Prostate gland (tissue), 2 donors: ENCODE measurements around the gene TLR1.

Experiments
- CTCF ChIP-seq, 4 experiments: fragments of 200-600 bp in 2 of 4; fragments of 450-650 bp in 2 of 4; sonication (generic) in 2 of 4; IDR thresholded peaks; 1 replicate in 3 of 4; 2 replicates in 1 of 4; pipeline ENCODE4 v1.5.1; 2016 to 2019; ENCODE audit warnings: antibody characterized with exemption in 4 of 4, mild to moderate bottlenecking in 2 of 4, moderate library complexity in 2 of 4
- POLR2A ChIP-seq: fragments of 450-650 bp; IDR thresholded peaks from one replicate; pipeline ENCODE4 v1.6.1; 2016; ENCODE audit warnings: antibody characterized with exemption, mild to moderate bottlenecking

DNA sequence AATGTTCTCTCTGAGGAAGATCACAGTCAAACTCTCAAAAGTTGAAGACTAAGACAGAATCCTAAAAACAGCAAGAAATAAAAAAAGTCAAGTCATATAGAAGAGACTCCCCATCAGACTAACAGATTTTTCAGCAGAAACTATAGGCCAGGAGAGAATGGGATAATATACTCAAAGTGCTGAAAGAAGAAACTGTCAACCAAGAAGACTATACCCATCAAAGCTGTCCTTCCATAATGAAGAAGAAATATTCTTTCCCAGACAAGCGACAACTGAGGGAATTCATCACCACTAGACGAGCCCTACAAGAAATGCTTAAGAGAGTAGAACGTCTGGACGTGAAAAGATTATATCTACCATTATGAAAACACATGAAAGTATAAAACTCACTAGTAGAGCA lies 30.0 kb upstream of the TLR1 start:
- no peak for TF ChIP-seq POLR2A
- TF ChIP-seq CTCF (IDR thresholded peaks at IDR 0.05): no peak
